VCaP (cell line): ENCODE data around the gene IQCE.

Experiments used
- H3K27ac ChIP-seq: fragments of 450-650 bp; 2 replicates; pipeline ENCODE4 v1.5.1; 2017
- TF ChIP-seq, protein P1 (sequence below): fragments of 450-650 bp; conservative IDR thresholded peaks from 2 replicates; pipeline ENCODE4 v1.5.1; 2017; ENCODE audit warnings: mild to moderate bottlenecking, moderate library complexity

Gene IQCE

DNA sequence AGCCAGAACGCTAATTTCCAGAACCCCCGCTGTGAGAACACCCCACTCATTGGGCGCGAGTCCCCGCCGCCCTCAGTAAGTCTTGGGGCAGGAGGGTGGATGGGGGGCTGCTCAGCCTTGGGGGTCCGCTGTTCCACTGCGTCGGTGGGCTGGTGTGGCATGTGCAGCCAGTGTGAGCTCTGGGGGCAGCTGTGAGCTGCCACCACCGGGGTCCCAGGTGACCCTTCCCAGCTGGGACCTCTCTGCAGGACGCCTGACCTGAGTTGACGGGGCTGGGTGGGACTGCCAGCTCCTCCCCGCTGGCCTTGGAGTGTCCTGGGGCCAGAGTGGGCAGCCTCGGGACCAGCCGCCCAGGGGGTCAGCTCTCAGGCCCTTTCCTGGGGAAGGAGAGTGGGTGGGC lies 100.2 kb downstream of the IQCE start:
- no peak overlapping the region for H3K27ac ChIP-seq
- TF ChIP-seq, protein P1, sequence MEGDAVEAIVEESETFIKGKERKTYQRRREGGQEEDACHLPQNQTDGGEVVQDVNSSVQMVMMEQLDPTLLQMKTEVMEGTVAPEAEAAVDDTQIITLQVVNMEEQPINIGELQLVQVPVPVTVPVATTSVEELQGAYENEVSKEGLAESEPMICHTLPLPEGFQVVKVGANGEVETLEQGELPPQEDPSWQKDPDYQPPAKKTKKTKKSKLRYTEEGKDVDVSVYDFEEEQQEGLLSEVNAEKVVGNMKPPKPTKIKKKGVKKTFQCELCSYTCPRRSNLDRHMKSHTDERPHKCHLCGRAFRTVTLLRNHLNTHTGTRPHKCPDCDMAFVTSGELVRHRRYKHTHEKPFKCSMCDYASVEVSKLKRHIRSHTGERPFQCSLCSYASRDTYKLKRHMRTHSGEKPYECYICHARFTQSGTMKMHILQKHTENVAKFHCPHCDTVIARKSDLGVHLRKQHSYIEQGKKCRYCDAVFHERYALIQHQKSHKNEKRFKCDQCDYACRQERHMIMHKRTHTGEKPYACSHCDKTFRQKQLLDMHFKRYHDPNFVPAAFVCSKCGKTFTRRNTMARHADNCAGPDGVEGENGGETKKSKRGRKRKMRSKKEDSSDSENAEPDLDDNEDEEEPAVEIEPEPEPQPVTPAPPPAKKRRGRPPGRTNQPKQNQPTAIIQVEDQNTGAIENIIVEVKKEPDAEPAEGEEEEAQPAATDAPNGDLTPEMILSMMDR = no peak

DNA sequence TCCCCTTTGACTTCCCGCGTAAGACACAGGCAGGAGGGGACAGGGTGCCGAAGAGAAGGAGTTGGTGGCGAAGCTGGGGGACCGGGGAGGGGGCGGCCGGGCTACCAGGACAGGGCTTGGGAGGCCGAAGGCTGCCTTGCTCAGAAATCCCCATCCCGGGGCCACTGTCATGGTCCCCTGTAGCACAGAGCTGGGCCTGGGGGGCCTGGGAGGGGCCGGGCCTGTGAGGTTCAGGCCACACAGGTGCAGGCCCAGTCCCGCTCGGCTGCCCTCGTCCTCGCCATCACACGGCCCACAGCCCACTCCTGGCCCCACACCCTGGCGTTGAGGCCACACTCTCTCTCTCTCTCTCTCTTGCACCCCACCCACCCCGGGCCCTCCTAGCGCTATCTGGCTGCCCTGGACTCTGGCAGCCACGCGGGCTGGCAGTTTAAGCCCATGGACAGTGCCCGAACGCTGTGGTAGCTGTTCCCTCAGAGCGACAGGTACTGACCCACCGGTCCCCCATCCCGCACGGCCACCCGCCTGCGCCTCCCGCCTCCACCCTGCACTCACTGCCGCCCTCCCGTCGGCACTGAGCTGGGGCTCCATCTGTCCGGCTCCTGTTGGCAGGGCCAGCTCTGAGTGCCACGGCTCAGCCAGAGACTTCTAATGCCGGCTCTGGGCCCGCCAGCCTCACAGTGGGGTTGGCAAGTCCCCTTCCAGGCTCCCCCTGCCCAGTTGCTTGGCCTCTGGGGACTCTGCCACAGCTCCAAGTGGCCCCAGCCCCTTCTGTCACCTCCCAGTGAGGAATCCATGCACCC lies 101.0 kb downstream of the IQCE start:
- no peak overlapping the region for H3K27ac ChIP-seq
- TF ChIP-seq, protein P1 = no peak

DNA sequence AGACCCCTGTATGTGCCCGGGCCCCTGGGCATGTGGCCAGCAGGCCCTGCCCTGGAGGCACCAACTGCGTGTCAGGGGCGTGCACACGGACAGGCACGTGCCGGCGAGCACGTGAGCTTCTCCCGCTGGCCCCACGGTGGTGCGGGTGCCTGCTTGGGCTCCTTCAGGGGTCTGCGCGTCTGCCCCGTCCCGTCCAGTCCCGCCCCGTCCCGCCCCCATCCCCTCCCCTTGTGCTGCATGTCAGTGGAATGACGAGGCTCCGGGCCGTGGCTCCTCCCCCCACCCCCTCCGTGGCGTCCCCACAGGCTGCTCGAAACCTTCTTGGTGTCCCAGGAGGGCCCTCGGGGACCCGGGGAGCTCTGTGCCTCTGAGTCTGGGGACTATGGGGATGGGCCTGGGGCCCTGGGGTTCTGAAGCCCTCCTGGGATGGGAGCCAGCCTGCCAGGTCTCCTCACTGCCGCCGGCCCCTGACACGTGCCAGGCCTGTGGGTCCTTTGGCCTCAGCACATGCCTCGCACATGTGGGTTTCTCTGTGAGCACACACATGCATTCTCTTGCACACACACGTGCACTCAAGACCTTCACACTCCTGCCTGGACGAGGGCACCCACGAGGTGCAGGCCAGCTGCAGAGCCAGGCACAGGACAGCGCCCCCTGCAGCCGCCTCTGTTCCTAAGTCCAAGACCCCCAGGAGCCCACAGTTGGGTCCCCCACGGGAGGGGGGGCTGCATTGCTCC lies 101.7 kb downstream of the IQCE start:
- no peak overlapping the region for H3K27ac ChIP-seq

DNA sequence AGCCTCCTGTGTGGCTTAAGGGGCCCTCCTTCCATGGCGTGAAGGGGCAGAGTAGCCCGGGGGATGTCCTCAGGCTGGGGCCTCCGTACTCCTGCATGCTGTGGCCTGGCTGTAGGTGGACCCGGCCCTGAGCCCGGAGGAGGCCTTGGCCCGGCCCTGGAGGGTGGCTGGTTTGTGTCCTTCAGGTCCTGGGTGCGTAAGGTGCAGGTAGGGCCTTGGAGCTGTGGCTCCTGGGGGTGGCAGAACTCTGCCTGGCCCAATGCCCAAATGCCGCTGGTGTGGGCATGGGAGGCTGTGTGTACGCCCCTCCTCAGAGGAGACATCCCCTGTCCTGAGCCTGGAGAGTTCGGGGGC lies 102.3 kb downstream of the IQCE start:
- TF ChIP-seq, protein P1 = no peak
- no peak overlapping the region for H3K27ac ChIP-seq

More for the DNA sequence above, 101.7 kb downstream of the IQCE start:
- TF ChIP-seq, protein P1 = no peak

DNA sequence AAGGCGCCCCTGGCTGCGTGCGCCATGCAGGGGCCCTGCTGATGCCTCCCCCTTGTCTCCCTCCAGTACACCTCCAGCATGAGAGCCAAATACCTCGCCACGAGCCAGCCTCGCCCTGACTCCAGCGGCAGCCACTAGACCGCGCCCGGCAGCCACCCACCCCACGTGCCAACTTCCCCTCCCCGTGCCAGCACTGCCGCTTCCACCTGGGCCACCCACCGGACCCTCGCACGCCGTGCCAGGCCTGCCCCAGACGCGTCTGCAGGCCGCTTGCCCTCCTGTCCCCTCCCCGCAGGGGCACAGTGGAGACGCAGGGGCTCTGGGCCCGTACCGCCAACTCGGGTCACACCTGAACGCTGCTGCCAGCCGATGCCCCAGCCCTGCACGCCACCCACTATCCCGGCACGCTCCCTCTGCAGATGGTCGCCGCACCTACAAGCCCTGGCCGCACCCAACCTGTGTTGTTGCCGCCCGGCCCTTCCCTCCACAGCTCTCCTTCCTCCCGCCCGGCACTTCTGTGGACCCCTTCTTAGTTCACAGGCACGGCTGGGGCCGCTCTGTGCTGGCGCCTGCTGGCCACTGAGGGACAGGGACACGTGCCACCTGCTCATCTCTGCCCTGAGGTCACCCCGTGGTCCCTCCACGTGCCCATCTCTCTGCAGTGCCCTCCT lies 103.0 kb downstream of the IQCE start:
- H3K27ac ChIP-seq = no peak overlapping the region
- TF ChIP-seq, protein P1 = no peak

DNA sequence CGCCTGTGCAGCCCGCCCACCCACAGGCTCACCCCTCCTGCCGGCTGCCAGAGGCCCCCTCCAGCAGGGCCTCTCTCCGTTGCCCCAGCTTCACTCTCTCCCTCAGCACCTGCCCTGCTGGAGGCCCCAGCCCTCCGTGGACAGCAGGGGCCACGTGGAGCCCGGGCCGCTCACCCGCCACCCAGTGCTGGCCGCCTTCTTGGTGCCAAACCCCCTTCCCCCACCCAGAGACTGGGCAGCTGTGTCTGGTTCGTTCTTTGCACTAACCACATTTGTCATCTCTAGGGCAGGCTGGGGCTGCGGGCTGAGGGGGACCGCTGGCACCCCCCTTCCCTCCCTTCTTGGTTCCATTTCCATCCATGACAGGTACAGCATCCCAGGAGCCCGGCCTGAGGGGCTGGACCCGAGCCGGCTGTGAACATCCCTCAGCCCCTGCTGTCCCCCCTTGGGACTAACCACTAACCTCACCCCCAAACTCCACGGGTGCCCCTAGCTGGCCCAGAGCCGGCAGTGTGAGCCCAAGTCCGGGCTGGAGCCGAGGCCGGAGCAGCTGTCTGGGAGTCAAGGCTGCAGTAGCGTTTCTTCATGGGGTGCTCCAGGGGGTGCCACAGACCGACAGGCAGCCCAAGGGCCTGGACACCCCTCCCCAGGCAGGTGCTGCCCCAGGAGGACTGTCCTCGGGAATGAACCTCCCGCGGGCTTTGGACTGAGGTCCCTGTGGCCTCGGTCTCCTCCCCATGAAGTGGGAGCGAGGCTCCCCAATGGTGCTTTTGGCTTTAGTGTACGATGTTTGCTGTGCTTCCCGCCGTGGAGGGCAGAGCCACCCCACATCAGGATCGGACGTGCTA lies 103.7 kb downstream of the IQCE start:
- no peak overlapping the region for H3K27ac ChIP-seq
- TF ChIP-seq, protein P1 = no peak
